Gastrocnemius medialis (tissue), 4 donors: ENCODE results near the gene BNC2.
"Not testable (repeated sequence)": the region's sequence is repeated elsewhere in the genome, so short reads cannot be mapped to it uniquely, and the experiment has no call there.

Experiments
- POLR2A ChIP-seq, 2 donors: fragments of 450-650 bp; IDR thresholded peaks; one replicate each; pipeline ENCODE4 v1.6.1; 2017; ENCODE audit warnings: antibody characterized with exemption in 2 of 2, mild to moderate bottlenecking in 2 of 2, moderate library complexity in 2 of 2
- TF ChIP-seq, protein P1 (sequence below), 5 experiments: fragments of 450-650 bp in 3 of 5; fragments of 200-600 bp in 2 of 5; sonication (generic) in 2 of 5; IDR thresholded peaks in 4 of 5; conservative IDR thresholded peaks in 1 of 5; 1 replicate in 4 of 5; 2 replicates in 1 of 5; pipeline ENCODE4 v1.5.1; 2016 to 2019; ENCODE audit warnings: antibody characterized with exemption in 5 of 5, mild to moderate bottlenecking in 3 of 5, moderate library complexity in 3 of 5

- TF ChIP-seq, protein P1, sequence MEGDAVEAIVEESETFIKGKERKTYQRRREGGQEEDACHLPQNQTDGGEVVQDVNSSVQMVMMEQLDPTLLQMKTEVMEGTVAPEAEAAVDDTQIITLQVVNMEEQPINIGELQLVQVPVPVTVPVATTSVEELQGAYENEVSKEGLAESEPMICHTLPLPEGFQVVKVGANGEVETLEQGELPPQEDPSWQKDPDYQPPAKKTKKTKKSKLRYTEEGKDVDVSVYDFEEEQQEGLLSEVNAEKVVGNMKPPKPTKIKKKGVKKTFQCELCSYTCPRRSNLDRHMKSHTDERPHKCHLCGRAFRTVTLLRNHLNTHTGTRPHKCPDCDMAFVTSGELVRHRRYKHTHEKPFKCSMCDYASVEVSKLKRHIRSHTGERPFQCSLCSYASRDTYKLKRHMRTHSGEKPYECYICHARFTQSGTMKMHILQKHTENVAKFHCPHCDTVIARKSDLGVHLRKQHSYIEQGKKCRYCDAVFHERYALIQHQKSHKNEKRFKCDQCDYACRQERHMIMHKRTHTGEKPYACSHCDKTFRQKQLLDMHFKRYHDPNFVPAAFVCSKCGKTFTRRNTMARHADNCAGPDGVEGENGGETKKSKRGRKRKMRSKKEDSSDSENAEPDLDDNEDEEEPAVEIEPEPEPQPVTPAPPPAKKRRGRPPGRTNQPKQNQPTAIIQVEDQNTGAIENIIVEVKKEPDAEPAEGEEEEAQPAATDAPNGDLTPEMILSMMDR (IDR thresholded peaks at IDR 0.05 in 4 of 5, conservative IDR thresholded peaks at IDR 0.05 in 1 of 5) = not testable (repeated sequence)
- TF ChIP-seq POLR2A (IDR thresholded peaks at IDR 0.05) = not testable (repeated sequence)
Observed at GRCh38 chr9:16480584-16480983, 389.9 kb downstream of the BNC2 start.
